HEK293 (cell line): ENCODE measurements around the gene PTPRCAP.

ENCODE experiments used
- CTCF ChIA-PET: fragments of 350-600 bp; formaldehyde crosslinking; extraction: SDS; loops from one replicate; lab custom pipeline; 2021; ENCODE audit warnings: antibody characterized with exemption; lab: Yijun Ruan, JAX
- POLR2A ChIA-PET: fragments of 300-600 bp; formaldehyde crosslinking; extraction: SDS; loops from one replicate; lab custom pipeline; 2020; ENCODE audit warnings: antibody characterized with exemption, inconsistent platforms; lab: Yijun Ruan, JAX
- H3K27ac ChIP-seq: fragments of 200-500 bp; sonication (Bioruptor generic); 2 replicates; pipeline ENCODE4 v1.5.1; 2014; ENCODE audit warnings: low read depth, low read length, control low read depth, inconsistent platforms; ENCODE audit errors: extremely low read depth
- H3K36me3 ChIP-seq, 2 experiments: fragments of 200-500 bp in 1 of 2; sonication (Bioruptor generic) in 1 of 2; 1 replicate in 1 of 2; 2 replicates in 1 of 2; pipeline ENCODE4 v1.5.1; 2014 to 2017; ENCODE audit warnings: inconsistent platforms in 2 of 2, low read length in 2 of 2; ENCODE audit not compliant: control insufficient read depth in 2 of 2, insufficient read depth in 1 of 2
- H3K4me1 ChIP-seq: fragments of 200-500 bp; sonication (Bioruptor generic); 2 replicates; pipeline ENCODE4 v1.5.1; 2014; ENCODE audit warnings: mild to moderate bottlenecking, low read length, inconsistent platforms; ENCODE audit not compliant: control insufficient read depth, insufficient read depth
- H3K4me3 ChIP-seq: 2 replicates; pipeline ENCODE4 v1.5.1; 2011; ENCODE audit warnings: low read depth, mild to moderate bottlenecking, control low read depth, low read length, moderate library complexity
- H3K9me3 ChIP-seq: fragments of 200-500 bp; sonication (Bioruptor generic); 2 replicates; pipeline ENCODE4 v1.5.1; 2014; ENCODE audit warnings: low read depth, low read length, inconsistent platforms; ENCODE audit not compliant: control insufficient read depth, insufficient read depth
- ATF2 ChIP-seq: fragments of 450-650 bp; formaldehyde crosslinking; IDR thresholded peaks from 2 replicates; pipeline ENCODE4 v1.5.1; 2016; ENCODE audit warnings: missing biosample characterization, missing genetic modification characterization, low read depth
- CTCF ChIP-seq: fragments of 450-650 bp; formaldehyde crosslinking; IDR thresholded peaks from 2 replicates; pipeline ENCODE4 v1.5.1; 2016; ENCODE audit warnings: missing biosample characterization, missing genetic modification characterization
- KLF8 ChIP-seq: fragments of 450-650 bp; formaldehyde crosslinking; IDR thresholded peaks from 2 replicates; pipeline ENCODE4 v1.5.1; 2016; ENCODE audit warnings: missing biosample characterization, missing genetic modification characterization
- SP7 ChIP-seq: fragments of 450-650 bp; formaldehyde crosslinking; IDR thresholded peaks from 2 replicates; pipeline ENCODE4 v1.5.1; 2016; ENCODE audit warnings: missing biosample characterization, missing genetic modification characterization
- ZBTB17 ChIP-seq: fragments of 450-650 bp; formaldehyde crosslinking; IDR thresholded peaks from 2 replicates; pipeline ENCODE4 v1.5.1; 2016; ENCODE audit warnings: missing biosample characterization, missing genetic modification characterization
- ZBTB49 ChIP-seq: fragments of 450-650 bp; formaldehyde crosslinking; IDR thresholded peaks from 2 replicates; pipeline ENCODE4 v1.5.1; 2016; ENCODE audit warnings: missing biosample characterization, missing genetic modification characterization, low read depth
- ZNF10 ChIP-seq: fragments of 450-650 bp; formaldehyde crosslinking; IDR thresholded peaks from 2 replicates; pipeline ENCODE4 v1.5.1; 2017; ENCODE audit warnings: missing biosample characterization, missing genetic modification characterization
- ZNF23 ChIP-seq: fragments of 450-650 bp; formaldehyde crosslinking; IDR thresholded peaks from 2 replicates; pipeline ENCODE4 v1.5.1; 2016; ENCODE audit warnings: missing biosample characterization, missing genetic modification characterization, borderline replicate concordance
- ZNF280D ChIP-seq: fragments of 450-650 bp; formaldehyde crosslinking; IDR thresholded peaks from 2 replicates; pipeline ENCODE4 v1.5.1; 2016; ENCODE audit warnings: missing biosample characterization, missing genetic modification characterization
- ZNF341 ChIP-seq: fragments of 450-650 bp; formaldehyde crosslinking; IDR thresholded peaks from 2 replicates; pipeline ENCODE4; 2016; ENCODE audit warnings: low read depth, missing biosample characterization, missing genetic modification characterization
- ZNF426 ChIP-seq: fragments of 450-650 bp; formaldehyde crosslinking; IDR thresholded peaks from 2 replicates; pipeline ENCODE4 v1.5.1; 2017; ENCODE audit warnings: missing biosample characterization, missing genetic modification characterization, mild to moderate bottlenecking, inconsistent platforms, moderate library complexity
- ZNF473 ChIP-seq: fragments of 450-650 bp; formaldehyde crosslinking; IDR thresholded peaks from 2 replicates; pipeline ENCODE4 v1.5.1; 2017; ENCODE audit warnings: missing biosample characterization, missing genetic modification characterization
- ZNF629 ChIP-seq: fragments of 450-650 bp; formaldehyde crosslinking; IDR thresholded peaks from 2 replicates; pipeline ENCODE4 v1.5.1; 2017; ENCODE audit warnings: missing biosample characterization, missing genetic modification characterization
- ZNF707 ChIP-seq: fragments of 450-650 bp; formaldehyde crosslinking; IDR thresholded peaks from 2 replicates; pipeline ENCODE4 v1.5.1; 2016; ENCODE audit warnings: missing biosample characterization, missing genetic modification characterization
- ZNF768 ChIP-seq: fragments of 450-650 bp; formaldehyde crosslinking; IDR thresholded peaks from 2 replicates; pipeline ENCODE4 v1.5.1; 2018; ENCODE audit warnings: missing biosample characterization, mild to moderate bottlenecking, missing genetic modification characterization
- ZSCAN4 ChIP-seq: fragments of 450-650 bp; formaldehyde crosslinking; IDR thresholded peaks from 2 replicates; pipeline ENCODE4 v1.5.1; 2017; ENCODE audit warnings: missing biosample characterization, missing genetic modification characterization

PTPRCAP gene

GRCh38 chr11:67433536-67434394, 3.7 kb downstream of the PTPRCAP start:
- POLR2A ChIA-PET: interaction anchor here (0.7 kb wide), 2 partner anchors 10 to 13 kb away, joined by 3 to 6 read pairs; partner anchors contain the start of gene CORO1B

More at GRCh38 chr11:67433536-67434394, 3.7 kb downstream of the PTPRCAP start:
- H3K9me3 ChIP-seq: no peaks in the 10 kb centered on the region
- CTCF ChIA-PET: interaction anchor here (0.6 kb wide), 1 partner anchor 81 kb away, joined by 3 read pairs; no protein-coding TSS in a partner anchor
- no peak overlapping the region for H3K4me3 ChIP-seq
- H3K4me1 ChIP-seq: peaks cover 5% of the 10 kb centered on the region; the same call in 1 of the 2 replicates
- no peak for TF ChIP-seq ATF2 (tag by site-specific recombination)
- TF ChIP-seq ZNF768 (tag by site-specific recombination): no peak
- no peak for TF ChIP-seq ZNF707 (tag by site-specific recombination)
- TF ChIP-seq ZNF426: no peak
- no peak for TF ChIP-seq ZNF23
- TF ChIP-seq SP7: no peak
- no peak for TF ChIP-seq ZBTB49 (tag by site-specific recombination)
- TF ChIP-seq CTCF (tag by site-specific recombination): no peak
- TF ChIP-seq KLF8 (tag by site-specific recombination): no peak
- no peak for TF ChIP-seq ZBTB17 (tag by site-specific recombination)
- TF ChIP-seq ZNF473 (tag by site-specific recombination): no peak
- TF ChIP-seq ZNF10 (tag by site-specific recombination): no peak
- no peak for TF ChIP-seq ZSCAN4 (tag by site-specific recombination)
- TF ChIP-seq ZNF280D (tag by site-specific recombination): no peak
- no peak for TF ChIP-seq ZNF341
- TF ChIP-seq ZNF629 (tag by site-specific recombination): no peak
- H3K27ac ChIP-seq: no peak overlapping the region
- H3K36me3 ChIP-seq: peaks cover 5 to 84% of the 10 kb centered on the region in 2 experiments; a peak in 2 of 3 replicates
